Measurements from ENCODE around the gene RPUSD3.
A peak's percentile ranks its signal among the peaks of the same experiment; 100 is the strongest.

The RPUSD3 gene

GRCh38 chr3:9834520-9835380 lies 9.1 kb downstream of the RPUSD3 start:
- DNase-seq (ENCODE audit: extremely low read depth in 1 of 2, low read depth in 1 of 2) = no peak

- DNase-seq (ENCODE audit: extremely low read depth in 1 of 2, low read depth in 1 of 2) = no peak
Observed at GRCh38 chr3:9833078-9833477, 10.7 kb downstream of the RPUSD3 start.

- DNase-seq (ENCODE audit: extremely low read depth in 1 of 2, low read depth in 1 of 2) = no peak
Observed at GRCh38 chr3:9831253-9831652, 12.6 kb downstream of the RPUSD3 start.

- DNase-seq (ENCODE audit: extremely low read depth in 1 of 2, low read depth in 1 of 2) = no peak
Observed at GRCh38 chr3:9828801-9829755, 14.7 kb downstream of the RPUSD3 start.

GRCh38 chr3:9826815-9827573 lies 16.8 kb downstream of the RPUSD3 start:
- DNase-seq (ENCODE audit: extremely low read depth in 1 of 2, low read depth in 1 of 2) = no peak

- DNase-seq (ENCODE audit: extremely low read depth in 1 of 2, low read depth in 1 of 2) = no peak
Observed at GRCh38 chr3:9825451-9826040, 18.3 kb downstream of the RPUSD3 start.

- DNase-seq (ENCODE audit: extremely low read depth in 1 of 2, low read depth in 1 of 2) = no peak
Observed at GRCh38 chr3:9820946-9821345, 22.9 kb downstream of the RPUSD3 start.

- DNase-seq (ENCODE audit: extremely low read depth in 1 of 2, low read depth in 1 of 2) = no peak
Observed at GRCh38 chr3:9820543-9820942, 23.3 kb downstream of the RPUSD3 start.

- DNase-seq (ENCODE audit: extremely low read depth in 1 of 2, low read depth in 1 of 2) = no peak
Observed at GRCh38 chr3:9818666-9819335, 25.0 kb downstream of the RPUSD3 start.

- DNase-seq (ENCODE audit: extremely low read depth in 1 of 2, low read depth in 1 of 2) = no peak
Observed at GRCh38 chr3:9817436-9817835, 26.4 kb downstream of the RPUSD3 start.

GRCh38 chr3:9815986-9816385 lies 27.8 kb downstream of the RPUSD3 start:
- DNase-seq (ENCODE audit: extremely low read depth in 1 of 2, low read depth in 1 of 2) = no peak

- no peak for DNase-seq (ENCODE audit: extremely low read depth in 1 of 2, low read depth in 1 of 2)
Observed at GRCh38 chr3:9812870-9813483, 30.8 kb downstream of the RPUSD3 start.

- no peak for DNase-seq (ENCODE audit: extremely low read depth in 1 of 2, low read depth in 1 of 2)
Observed at GRCh38 chr3:9810846-9811245, 33.0 kb downstream of the RPUSD3 start.

- DNase-seq (ENCODE audit: extremely low read depth in 1 of 2, low read depth in 1 of 2) = no peak
Observed at GRCh38 chr3:9810433-9810770, 33.4 kb downstream of the RPUSD3 start.

- DNase-seq (ENCODE audit: extremely low read depth in 1 of 2, low read depth in 1 of 2) = peak in 1 of 2 donors; percentile 17
Observed at GRCh38 chr3:9809615-9810432, 34.0 kb downstream of the RPUSD3 start, which contains the start of gene TTLL3. TSS of gene TTLL3 (plus strand) at chr3:9810262. CDS start at chr3:9810662, 400 bp downstream.

GRCh38 chr3:9809239-9809614 lies 34.6 kb downstream of the RPUSD3 start:
- DNase-seq (ENCODE audit: extremely low read depth in 1 of 2, low read depth in 1 of 2) = no peak

- peak in 1 of 2 donors; percentile 22 for DNase-seq (ENCODE audit: extremely low read depth in 1 of 2, low read depth in 1 of 2)
Observed at GRCh38 chr3:9808345-9809037, 35.3 kb downstream of the RPUSD3 start.

GRCh38 chr3:9807981-9808344 lies 35.8 kb downstream of the RPUSD3 start:
- DNase-seq (ENCODE audit: extremely low read depth in 1 of 2, low read depth in 1 of 2) = no peak

Measured in activated CD8-positive, alpha-beta memory T cell treated with anti-CD3 and anti-CD28 coated beads for 1 hour (primary cell).